NCI-H128 (cell line): ENCODE data around the gene BLTP3A.
"Not testable (repeated sequence)": the region's sequence is repeated elsewhere in the genome, so short reads cannot be mapped to it uniquely, and the experiment has no call there.

Experiments
- DNase-seq: peaks from one replicate; lab custom pipeline; 2025; ENCODE audit not compliant: unreplicated experiment; lab: John Stamatoyannopoulos, UW

BLTP3A gene

GRCh38 chr6:34792605-34793500, 970 bp downstream of the BLTP3A start:
- DNase-seq: no peak

GRCh38 chr6:34793877-34794276, 2.0 kb downstream of the BLTP3A start:
- DNase-seq: no peak

- DNase-seq: no peak
Observed at GRCh38 chr6:34795836-34796425, 4.0 kb downstream of the BLTP3A start.

- no peak for DNase-seq
Observed at GRCh38 chr6:34798057-34798456, 6.2 kb downstream of the BLTP3A start.

- DNase-seq: no peak
Observed at GRCh38 chr6:34799547-34799946, 7.7 kb downstream of the BLTP3A start.

- DNase-seq: no peak
Observed at GRCh38 chr6:34804543-34804942, 12.7 kb downstream of the BLTP3A start.

GRCh38 chr6:34805074-34805473, 13.2 kb downstream of the BLTP3A start:
- not testable (repeated sequence) for DNase-seq

- no peak for DNase-seq
Observed at GRCh38 chr6:34806738-34807453, 15.0 kb downstream of the BLTP3A start.

GRCh38 chr6:34808473-34808872, 16.6 kb downstream of the BLTP3A start:
- DNase-seq: not testable (repeated sequence)

- DNase-seq: not testable (repeated sequence)
Observed at GRCh38 chr6:34809419-34809818, 17.5 kb downstream of the BLTP3A start.

- no peak for DNase-seq
Observed at GRCh38 chr6:34810017-34810882, 18.4 kb downstream of the BLTP3A start.

- DNase-seq: no peak
Observed at GRCh38 chr6:34810936-34811632, 19.2 kb downstream of the BLTP3A start.

- no peak for DNase-seq
Observed at GRCh38 chr6:34813028-34813713, 21.3 kb downstream of the BLTP3A start.

GRCh38 chr6:34816635-34817301, 24.9 kb downstream of the BLTP3A start:
- no peak for DNase-seq

- no peak for DNase-seq
Observed at GRCh38 chr6:34817446-34817845, 25.6 kb downstream of the BLTP3A start.

GRCh38 chr6:34818872-34819570, 27.1 kb downstream of the BLTP3A start:
- not testable (repeated sequence) for DNase-seq

- DNase-seq: no peak
Observed at GRCh38 chr6:34819571-34820480, 27.9 kb downstream of the BLTP3A start.
